Activated CD4-positive, alpha-beta T cell treated with anti-CD3 and anti-CD28 coated beads, Interleukin-2, amount 50 U/mL, for 24 hours (primary cell): ENCODE data around the gene OCA2.

ENCODE experiments used
- DNase-seq, 2 donors: peaks; one replicate each; pipeline ENCODE4 v3.0.0-alpha.2; 2020; ENCODE audit warnings: low read depth in 1 of 2, low spot score in 1 of 2

OCA2 gene

DNA sequence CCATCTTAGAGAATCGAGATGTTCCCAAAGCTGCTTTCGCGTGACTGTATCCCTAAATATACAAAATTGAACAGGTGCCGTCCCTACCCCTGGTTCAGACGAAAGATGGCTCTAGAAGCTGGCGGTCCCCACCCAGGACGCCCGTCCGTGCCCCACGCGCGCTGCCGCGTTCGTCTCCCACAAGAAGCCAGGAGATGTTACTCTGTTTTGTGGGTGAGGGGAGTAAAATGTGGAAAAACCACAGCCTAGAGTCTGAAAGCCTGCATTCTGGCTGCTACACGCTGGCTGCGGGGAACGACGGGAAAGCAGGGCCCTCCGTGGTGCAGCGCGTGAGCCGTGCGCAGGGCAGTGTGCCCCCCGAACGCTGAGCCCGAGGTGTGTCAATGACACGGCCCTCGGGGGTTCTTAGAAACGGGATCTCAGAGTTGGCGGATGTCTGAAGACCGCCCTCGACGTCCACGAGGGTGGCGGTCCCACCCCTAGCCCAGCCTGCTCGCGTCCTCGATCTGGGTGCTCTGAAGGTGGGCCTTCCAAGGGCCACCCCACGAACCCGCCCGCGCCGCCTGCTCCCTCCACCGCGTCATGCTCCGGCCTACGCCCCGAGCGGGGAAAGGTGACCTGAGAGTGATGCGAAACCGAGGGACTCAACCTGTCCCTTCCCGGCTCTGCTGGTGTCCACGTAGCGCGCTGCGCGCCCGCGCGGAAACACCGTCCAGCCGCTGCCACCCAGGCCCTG lies 95.6 kb downstream of the OCA2 start:
- DNase-seq = no peak

DNA sequence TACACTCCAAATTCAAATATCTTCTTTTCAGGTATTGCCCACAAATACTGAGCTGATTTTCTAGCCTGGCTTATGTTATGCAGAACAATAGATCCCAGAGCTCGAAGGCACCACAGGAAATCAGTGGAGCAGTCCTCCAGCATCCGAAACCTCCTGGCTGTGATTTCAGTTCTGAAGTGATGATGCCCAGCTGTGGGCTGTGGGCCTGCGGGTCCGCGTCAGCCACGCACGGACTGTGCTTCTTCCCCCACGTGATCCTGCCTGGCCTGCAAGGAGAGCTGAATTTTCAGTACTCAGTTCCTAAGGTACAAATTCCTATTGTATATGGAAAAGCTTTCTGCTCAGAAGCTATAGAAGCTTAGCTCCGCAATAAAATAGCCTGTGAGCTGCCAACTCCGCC lies 96.2 kb downstream of the OCA2 start:
- DNase-seq = no peak

DNA sequence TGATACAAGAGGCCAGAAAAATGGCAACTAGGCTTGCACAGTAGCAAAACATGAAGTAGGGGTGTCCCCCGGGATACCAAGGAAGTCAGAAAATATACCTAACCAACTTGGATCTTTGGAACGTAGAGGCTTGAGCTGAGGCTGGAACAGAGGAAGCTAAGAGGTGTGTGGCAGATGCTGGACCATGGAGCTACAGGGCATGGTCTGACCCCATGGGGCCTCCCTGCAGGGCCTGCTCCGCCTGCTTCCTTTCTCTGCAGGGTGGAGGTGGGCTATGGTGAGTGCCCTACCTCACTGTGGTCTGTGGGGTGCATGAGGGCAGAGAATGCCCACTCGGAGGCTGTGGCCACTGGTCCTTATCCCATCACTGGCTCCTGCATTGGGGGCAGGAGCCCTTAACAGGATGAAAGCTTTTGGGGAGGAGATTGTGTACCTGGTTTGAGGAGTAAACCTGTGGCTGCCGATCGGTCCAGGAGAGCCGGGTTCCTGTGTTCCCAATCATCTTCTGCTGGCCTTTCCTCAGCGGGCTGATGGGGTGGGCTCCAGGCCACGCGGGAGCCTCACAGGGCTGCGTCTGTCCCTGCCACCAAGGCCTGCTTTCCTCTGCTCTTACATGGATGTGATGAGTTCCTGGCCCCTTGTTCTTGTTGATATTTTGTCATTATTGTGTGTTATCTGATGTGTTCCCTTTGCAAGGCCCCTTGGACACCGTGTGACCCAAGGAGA lies 96.8 kb downstream of the OCA2 start:
- DNase-seq = no peak

DNA sequence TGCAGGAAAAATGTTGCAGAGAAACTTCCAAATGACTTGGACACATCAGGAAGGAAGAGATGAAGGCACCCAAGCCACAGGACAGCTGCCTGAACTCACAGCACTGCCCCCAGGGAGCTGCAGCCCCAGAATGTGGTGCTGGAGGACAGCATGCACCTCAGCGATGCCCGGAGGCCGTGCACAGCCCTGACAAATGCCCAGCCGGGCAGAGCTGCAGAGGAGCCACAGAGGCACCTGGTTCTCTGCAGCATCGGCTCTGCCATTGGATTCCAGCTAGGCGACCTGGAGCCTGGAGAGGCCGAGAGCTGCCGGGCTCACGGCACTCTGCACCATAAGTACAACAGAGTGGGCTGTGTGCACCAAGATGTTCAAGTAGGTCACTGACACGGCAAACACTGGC lies 97.5 kb downstream of the OCA2 start:
- DNase-seq = no peak

DNA sequence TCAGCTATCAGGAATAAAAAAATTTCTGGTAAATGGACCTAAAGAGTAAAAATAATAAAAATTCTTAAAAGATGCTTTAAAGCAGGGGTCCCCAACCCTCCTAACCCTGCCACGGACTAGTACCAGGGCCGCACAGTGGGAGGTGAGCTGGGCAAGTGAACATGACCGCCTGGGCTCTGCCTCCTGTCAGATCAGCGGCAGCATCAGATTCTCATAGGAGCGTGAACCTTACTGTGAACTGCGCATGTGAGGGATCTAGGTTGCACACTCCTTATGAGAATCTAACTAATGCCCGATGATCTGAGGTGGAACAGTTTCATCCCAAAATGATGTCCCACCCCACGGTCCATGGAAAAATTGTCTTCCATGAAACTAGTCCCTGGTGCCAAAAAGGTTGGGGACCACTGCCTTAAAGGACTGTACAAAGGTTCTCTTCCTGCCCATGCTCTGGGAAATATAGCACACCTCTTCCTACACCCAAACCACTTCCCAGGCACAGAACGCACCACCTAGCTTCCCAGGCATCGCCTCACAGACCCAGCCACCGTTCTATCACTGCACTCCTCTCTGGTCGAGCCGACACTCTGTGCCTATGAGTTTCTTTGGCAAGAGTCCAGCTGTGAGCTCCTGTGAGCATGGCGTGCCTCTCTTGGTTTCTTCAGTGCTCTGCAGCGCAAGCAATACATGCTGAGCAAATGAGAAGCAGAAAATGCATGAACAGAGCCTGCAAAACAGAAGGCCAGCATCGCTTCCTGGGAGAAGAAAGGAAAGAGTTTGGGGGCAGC lies 104.9 kb downstream of the OCA2 start:
- no peak for DNase-seq

DNA sequence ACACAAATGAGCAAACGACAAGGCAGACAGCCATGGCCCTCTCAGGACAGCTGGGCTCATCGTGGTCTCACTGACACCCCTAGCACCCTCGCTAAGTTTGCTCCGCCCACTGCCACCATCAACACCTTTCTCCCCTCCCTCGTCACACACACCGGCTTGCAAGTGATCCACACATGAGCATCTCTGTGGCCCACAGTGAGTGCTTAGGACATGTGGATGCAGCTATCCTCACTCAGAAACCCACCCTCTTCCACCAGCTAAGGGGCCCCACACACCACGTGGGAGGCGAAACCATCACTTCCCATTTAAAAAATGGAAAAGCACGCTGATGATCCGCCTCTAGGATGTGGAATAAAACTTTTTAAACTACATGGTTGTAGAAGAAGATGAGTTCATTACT lies 105.6 kb downstream of the OCA2 start:
- no peak for DNase-seq

DNA sequence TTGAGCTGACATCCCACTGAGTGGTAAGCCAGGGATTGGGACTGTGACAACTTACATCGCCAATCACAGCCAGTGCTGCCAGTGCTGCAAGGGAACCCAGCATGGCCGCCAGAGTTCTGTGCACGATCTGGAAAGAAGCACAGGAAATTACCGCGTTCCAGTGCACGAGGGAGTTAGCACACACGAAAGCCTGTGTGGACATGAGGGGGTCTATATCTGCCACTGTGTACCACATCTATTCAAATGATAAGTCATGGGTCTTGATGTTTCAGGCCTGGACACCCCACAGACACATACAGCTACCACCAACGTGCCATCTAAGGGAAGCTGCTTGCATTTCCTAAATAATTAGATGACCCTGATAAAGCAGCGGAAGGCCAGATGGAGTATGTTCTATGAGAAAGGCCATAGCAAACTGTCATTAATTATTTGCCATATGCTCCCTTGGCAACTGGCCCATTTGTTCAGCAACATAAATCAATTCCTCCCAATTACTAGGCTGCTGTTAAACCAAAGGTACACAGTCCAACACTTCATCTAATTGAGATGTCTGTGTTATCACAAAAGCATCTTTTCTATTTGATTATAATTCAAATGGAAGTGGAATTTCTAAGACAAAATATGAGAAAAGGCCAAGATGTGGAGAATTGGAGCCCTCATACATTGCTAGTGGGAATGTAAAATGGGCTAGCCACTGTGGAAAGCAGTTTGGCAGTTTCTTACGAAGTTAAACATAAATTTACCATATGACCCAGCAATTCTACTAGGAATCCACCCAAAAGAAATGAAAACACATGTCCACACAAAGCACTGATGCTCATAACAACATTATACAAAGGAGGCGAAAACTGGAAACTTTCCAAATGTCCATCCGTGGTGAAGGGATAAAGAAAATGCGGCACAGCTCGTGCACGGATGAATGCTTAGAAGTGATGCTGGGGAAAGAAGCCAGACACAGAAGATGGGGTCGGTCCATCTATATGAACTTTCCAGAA lies 108.3 kb downstream of the OCA2 start:
- DNase-seq = no peak

DNA sequence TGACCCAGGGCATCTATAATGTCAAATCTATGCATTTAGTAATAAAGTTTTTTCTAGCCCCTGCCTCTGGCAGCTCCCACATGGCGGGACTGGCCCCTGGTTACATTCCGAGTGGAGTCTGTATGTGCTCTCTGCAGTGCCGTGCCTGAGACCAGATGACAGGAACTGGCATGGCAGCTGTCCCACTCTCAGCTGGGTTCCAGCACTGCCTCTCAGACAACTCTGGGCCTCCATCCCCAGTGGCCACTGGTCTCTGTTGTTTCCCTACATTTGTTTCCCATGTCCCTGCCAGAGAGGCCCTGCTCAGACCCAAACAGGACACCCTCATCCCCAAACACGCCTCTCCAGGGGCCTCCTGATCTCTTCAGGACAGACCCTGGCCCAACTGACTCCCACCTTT lies 109.3 kb downstream of the OCA2 start:
- DNase-seq = no peak

DNA sequence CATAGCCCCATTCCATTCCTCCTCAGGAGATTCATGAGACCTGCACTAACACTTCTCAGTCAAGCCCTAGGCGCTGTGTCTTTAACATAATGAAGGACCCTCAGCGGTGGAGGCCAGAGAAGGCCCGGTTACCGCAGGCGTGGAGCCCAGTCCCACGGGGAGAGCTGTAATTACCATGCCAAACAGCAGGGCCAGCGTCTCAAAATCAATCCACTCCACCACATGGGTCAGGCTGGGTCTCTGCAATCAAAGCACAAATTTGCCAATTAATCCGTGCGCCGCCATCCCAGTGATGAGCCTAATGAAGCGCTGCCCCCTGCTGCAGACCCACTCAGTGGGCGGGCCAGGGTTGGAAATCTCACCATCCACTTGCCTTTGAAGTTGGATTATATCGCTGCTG lies 109.7 kb downstream of the OCA2 start:
- no peak for DNase-seq

DNA sequence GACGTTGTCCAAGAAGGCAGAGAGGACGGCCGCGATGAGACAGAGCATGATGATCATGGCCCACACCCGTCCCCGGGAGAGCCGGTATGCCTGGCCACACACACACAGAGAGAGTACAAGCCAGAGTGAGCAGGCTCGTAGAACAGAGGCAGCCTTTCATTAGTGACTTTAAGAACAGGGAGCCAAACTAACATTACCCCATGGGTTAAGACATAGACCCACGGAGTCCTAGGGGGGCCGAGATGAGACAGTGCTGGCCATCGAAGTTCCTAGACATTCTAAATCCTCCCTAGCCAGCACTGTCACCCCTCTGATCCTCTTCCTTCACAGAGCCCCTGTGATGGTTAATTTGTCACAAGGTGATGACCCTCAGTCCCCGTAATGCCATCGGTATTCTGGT lies 114.0 kb downstream of the OCA2 start:
- no peak for DNase-seq

DNA sequence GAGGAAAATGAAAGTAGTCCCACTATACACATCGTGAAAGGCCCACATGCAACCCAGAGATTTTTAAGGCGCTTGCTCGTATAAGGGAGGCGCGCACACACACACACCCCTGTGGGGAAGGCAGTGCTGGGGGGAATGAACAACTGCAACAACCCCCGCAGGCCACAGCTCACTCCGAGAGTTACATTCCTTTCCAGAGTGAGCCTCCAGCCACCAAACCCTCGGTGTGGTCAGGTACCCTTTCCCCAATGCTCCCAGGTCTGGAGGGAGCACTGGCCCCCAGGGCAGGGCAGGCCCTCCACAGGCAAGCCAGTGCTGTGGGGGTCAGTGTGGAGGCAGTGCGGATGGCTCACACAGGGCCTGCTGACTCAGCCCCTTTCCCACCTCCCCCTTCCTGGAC lies 115.6 kb downstream of the OCA2 start:
- DNase-seq = no peak

DNA sequence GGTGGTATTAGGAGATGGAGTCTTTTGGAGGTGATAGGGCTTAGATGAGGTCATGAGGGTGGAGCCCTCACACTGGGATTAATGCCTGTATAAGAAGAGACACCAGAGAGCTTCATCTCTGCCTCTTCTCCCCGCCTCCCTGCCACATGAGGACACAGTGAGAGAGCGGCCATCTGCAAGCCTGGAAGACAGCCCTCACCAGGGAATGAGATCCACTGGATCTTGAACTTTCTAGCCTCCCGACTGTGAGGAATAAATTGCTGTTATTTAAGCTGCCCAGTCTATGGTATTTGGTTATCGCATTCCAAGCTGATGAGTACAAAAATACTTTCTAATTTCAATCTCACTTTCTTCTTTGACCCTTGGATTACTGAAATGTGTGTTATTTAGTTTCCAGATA lies 121.4 kb downstream of the OCA2 start:
- DNase-seq = no peak

DNA sequence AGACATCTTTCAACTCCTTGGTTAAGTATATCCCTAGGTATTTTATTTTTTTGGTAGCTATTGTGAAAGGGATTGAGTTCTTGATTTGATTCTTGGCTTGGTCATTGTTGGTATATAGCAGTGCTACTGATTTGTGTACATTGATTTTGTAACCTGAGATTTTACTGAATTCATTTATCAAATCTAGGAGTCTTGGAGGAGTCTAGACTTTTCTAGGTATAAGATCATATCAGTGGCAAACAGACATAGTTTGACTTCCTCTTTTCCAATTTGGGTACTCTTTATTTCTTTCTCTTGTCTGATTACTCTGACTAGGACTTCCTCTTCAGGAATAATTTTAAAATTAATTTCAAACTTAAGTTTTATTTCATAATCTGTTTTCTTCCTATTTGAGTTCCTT lies 125.2 kb downstream of the OCA2 start:
- no peak for DNase-seq

DNA sequence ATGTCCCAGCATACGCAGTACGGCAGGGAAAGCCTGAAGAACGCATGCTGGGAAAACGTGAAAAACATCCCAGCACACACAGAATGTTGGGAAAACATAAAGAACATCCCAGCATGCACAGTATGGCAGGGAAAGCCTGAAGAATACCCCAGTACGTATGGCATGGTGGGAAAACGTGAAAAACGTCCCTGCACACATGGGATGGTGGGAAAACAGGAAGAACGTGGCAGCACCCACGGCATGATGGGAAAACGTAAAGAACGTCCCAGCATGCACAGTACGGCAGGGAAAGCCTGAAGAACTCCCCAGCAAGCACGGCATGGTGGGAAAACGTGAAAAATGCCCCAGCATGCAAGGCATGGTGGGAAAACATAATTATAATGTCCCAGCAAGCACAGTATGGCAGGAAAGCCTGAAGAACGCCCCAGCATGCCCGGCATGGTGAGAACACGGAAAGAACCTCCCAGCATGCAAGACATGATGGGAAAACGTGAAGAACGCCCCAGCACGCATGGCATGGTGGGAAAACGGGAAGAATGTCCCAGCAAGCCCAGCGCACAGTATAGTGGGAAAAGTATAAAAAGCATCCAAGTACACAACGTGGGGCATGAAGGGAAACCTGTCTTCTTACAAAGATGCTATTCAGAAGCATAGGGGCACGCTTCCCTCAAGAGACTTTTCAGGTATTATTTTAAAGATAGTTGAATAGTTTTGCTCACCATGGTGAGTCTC lies 128.3 kb downstream of the OCA2 start:
- no peak for DNase-seq

DNA sequence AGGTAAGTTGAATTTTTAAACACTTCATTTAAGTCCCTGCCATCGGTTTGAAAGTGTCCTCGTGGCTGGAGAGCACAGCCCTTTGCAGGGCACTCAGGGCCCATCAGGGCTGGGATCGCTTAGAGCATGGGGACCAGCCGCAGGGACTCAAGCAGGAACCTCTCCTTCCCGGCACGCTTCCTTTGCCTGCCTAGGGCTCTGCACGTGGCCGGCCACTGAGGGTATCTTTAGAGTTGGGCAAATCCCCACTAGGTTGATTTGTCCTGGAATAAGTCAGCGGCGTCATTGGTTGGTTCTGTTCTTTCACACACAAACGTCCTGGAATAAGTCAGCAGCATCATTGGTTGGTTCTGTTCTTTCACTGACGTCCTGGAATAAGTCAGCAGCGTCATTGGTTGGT lies 131.6 kb downstream of the OCA2 start:
- DNase-seq = no peak

DNA sequence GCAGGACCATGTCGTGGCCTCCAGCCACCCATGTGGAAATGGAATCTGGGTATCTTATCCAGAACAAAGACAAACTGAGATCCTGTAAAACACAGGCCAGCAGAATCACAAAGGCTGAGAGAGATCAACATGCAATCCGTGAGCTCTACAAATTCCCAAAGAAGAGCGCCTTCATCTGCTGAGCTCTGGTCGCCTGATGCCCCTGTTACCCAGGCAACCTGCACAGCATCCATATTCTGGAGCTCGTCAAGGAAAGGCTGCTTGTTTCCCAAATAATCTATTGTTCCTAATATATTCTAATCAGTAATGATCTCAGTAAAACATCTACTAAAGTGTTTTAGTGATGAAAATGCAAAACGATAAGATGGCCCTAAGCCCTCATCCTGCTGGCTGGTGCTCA lies 133.6 kb downstream of the OCA2 start:
- no peak for DNase-seq

DNA sequence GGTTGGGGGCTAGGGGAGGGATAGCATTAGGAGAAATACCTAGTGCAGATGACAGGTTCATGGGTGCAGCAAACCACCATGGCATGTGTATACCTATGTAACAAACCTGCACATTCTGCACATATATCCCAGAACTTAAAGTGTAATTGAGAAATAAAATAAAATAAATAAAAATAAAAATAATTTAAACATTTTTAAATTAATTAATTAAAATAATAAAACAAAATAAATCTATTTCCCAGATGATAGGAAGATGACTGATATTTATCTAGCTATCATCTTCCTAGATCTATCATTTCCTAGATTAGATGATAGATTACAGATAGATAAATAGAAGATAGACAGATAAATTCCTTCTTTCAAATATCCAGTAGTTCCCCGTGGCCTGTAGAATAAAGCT lies 137.3 kb downstream of the OCA2 start:
- DNase-seq = no peak

DNA sequence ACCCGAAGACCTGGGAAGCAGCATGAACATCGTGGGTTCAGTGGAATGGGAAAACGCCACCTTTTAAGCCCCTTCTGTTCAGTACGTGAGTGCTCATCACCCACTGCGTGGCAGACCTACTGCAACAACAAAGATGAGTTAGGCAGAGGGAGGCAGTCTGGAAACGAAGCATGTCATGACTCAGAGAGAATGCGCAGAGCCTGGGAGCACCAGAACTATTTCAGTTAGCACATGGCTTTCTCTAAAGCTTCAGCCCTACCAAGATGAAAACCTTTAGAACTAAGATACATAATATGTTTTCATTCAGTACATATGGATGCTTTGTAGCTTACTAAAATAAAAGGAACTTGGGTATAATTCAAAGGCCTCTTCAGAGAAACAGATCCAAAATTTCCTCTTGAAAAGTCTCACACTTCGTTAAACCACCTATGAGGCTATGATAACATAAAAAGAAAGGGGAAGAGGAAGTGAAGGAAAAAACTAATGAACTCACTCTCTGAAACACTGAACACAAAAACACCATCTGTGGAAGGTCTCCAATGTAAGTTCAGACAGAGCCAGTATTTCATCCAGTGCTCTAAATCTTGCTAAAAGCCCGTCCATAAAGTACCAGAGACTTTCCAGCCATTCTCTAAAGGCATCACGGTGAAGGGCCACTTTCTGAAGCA lies 140.1 kb downstream of the OCA2 start:
- no peak for DNase-seq

DNA sequence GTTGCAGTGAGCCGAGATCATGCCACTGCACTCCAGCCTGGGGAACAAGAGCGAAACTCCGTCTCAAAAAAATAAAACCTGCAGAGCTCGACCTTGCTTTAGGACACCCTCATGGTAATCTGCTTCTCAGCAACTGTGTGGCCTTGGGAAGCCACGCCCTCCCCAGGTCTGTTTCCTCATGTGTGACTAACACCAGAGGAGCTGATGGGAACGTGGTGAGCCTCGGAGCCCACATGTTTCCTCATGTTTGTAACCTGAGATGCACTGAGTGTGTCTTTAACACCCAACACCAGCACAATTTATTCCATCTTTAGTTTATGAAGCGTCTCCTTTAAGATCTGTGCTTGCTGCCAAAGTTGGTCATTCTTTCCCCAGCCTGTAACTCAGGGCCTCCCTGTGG lies 142.8 kb downstream of the OCA2 start:
- no peak for DNase-seq

DNA sequence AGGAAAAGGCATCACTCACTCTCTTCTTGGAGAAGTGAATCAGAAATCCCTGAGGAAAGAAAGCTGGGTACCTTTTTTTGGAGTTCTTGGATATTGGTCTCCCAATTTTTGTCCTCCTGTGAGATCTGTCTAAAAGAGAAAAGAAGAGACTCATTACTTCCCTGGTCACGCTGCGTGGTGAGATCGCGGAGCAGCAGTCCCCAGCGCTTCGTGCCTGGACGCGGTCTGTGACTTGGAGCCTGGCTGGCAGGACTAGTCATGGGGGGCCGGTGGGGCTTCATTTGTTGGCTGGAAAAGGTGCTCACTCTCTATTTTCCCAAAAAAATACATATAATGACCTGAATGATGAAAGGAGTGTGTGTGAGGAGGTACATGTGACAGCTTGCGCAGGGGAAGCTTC lies 144.0 kb downstream of the OCA2 start:
- no peak for DNase-seq
